EL (cell line): ENCODE data around the gene ITIH3.

Source experiments
- DNase-seq: peaks from one replicate; pipeline ENCODE4 v3.0.0-alpha.2; 2016

ITIH3 gene

GRCh38 chr3:52845157-52845556, 50.6 kb downstream of the ITIH3 start:
- no peak for DNase-seq

- DNase-seq = no peak
Measured at GRCh38 chr3:52845691-52846431, 51.3 kb downstream of the ITIH3 start.

- no peak for DNase-seq
Measured at GRCh38 chr3:52846432-52846965, 51.9 kb downstream of the ITIH3 start.

GRCh38 chr3:52847241-52847640, 52.6 kb downstream of the ITIH3 start:
- DNase-seq = no peak

- no peak for DNase-seq
Measured at GRCh38 chr3:52847726-52848125, 53.1 kb downstream of the ITIH3 start.

GRCh38 chr3:52848617-52849016, 54.0 kb downstream of the ITIH3 start:
- peak; percentile 67 for DNase-seq

GRCh38 chr3:52849656-52850055, 55.1 kb downstream of the ITIH3 start:
- DNase-seq = no peak

GRCh38 chr3:52851348-52851747, 56.8 kb downstream of the ITIH3 start:
- DNase-seq = peak; percentile 49

- no peak for DNase-seq
Measured at GRCh38 chr3:52852419-52852818, 57.8 kb downstream of the ITIH3 start.

- no peak for DNase-seq
Measured at GRCh38 chr3:52854013-52854412, 59.4 kb downstream of the ITIH3 start.

- DNase-seq = no peak
Measured at GRCh38 chr3:52856666-52857065, 62.1 kb downstream of the ITIH3 start.

GRCh38 chr3:52857133-52857532, 62.5 kb downstream of the ITIH3 start:
- no peak for DNase-seq

GRCh38 chr3:52857864-52858263, 63.3 kb downstream of the ITIH3 start:
- no peak for DNase-seq
